ENCODE measurements around the gene A1CF. TPM values are rescaled to one million over a fixed set of nuclear protein-coding genes. Genes with fewer than 3 reads are reported as not detected.

Gene A1CF
- total and polyA plus RNA-seq, 11 donors: 0.03 to 0.08 TPM; not detected in 9

GRCh38 chr10:50866317-50866716 is 19.1 kb downstream of the A1CF start:
- intact Hi-C loops (cut with DNase I): no loop called here
- H3K4me1 ChIP-seq: no peaks in the 10 kb centered on the region
- WGBS, 4 donors: 56 to 69% (median 59%) methylated on average over 2 of the region's 2 CpGs

GRCh38 chr10:50862719-50863118 is 22.7 kb downstream of the A1CF start:
- 65 to 73% (median 67%) methylated on average over 3 of the region's 3 CpGs for WGBS, 4 donors
- ATAC-seq: no peak
- no peaks in the 10 kb centered on the region for H3K36me3 ChIP-seq
- H3K27me3 ChIP-seq: peaks cover 0 to 6% (median 0%) of the 10 kb centered on the region in 9 donors
- no peak overlapping the region for H3K4me3 ChIP-seq
- H3K4me1 ChIP-seq: no peaks in the 10 kb centered on the region
- DNase-seq: no peak
- H3K9me3 ChIP-seq: no peaks in the 10 kb centered on the region
- TF ChIP-seq CTCF (IDR thresholded peaks at IDR 0.05) (no peak), POLR2A (IDR thresholded peaks at IDR 0.05) (no peak)
- intact Hi-C loops (cut with DNase I): no loop called here
- H3K27ac ChIP-seq: no peak overlapping the region

More at GRCh38 chr10:50866317-50866716, 19.1 kb downstream of the A1CF start:
- no peak for TF ChIP-seq POLR2A (IDR thresholded peaks at IDR 0.05)
- no peak for TF ChIP-seq CTCF (IDR thresholded peaks at IDR 0.05)
- Histone ChIP-seq H3K27ac (no peak overlapping the region), H3K27me3 (peaks cover 0 to 10% (median 0%) of the 10 kb centered on the region in 9 donors), H3K9me3 (no peaks in the 10 kb centered on the region), H3K4me3 (no peak overlapping the region), H3K36me3 (no peaks in the 10 kb centered on the region)
- DNase-seq (no peak), ATAC-seq (no peak)

- Histone ChIP-seq H3K36me3 (no peaks in the 10 kb centered on the region), H3K9me3 (no peaks in the 10 kb centered on the region), H3K27me3 (peaks cover 0 to 2% (median 0%) of the 10 kb centered on the region in 9 donors), H3K4me3 (no peak overlapping the region), H3K4me1 (no peaks in the 10 kb centered on the region), H3K27ac (no peak overlapping the region)
- ATAC-seq (no peak), DNase-seq (no peak)
- intact Hi-C loops (cut with DNase I): no loop called here
- TF ChIP-seq CTCF (IDR thresholded peaks at IDR 0.05): no peak
- no peak for TF ChIP-seq POLR2A (IDR thresholded peaks at IDR 0.05)
These were observed 24.1 kb downstream of the A1CF start for GRCh38 chr10:50861370-50861769.

- no peak for DNase-seq
- no peak for ATAC-seq
- TF ChIP-seq POLR2A (IDR thresholded peaks at IDR 0.05) (no peak), CTCF (IDR thresholded peaks at IDR 0.05) (no peak)
- 52 to 62% (median 56%) methylated on average over 5 of the region's 5 CpGs for WGBS, 4 donors
- Histone ChIP-seq H3K4me1 (no peaks in the 10 kb centered on the region), H3K9me3 (no peaks in the 10 kb centered on the region), H3K27ac (no peak overlapping the region), H3K36me3 (no peaks in the 10 kb centered on the region), H3K27me3 (no peaks in the 10 kb centered on the region), H3K4me3 (no peak overlapping the region)
- intact Hi-C loops (cut with DNase I): no loop called here
These were observed 27.8 kb downstream of the A1CF start for GRCh38 chr10:50857579-50857978.
